HG03460 (cell line): Measurements from ENCODE around the gene SART3.

Experiments
- ATAC-seq: cut with Tn5 transposase; IDR thresholded peaks from one replicate; pipeline ENCODE4 v1.9.1; 2021; ENCODE audit not compliant: unreplicated experiment

SART3 gene, protein sequence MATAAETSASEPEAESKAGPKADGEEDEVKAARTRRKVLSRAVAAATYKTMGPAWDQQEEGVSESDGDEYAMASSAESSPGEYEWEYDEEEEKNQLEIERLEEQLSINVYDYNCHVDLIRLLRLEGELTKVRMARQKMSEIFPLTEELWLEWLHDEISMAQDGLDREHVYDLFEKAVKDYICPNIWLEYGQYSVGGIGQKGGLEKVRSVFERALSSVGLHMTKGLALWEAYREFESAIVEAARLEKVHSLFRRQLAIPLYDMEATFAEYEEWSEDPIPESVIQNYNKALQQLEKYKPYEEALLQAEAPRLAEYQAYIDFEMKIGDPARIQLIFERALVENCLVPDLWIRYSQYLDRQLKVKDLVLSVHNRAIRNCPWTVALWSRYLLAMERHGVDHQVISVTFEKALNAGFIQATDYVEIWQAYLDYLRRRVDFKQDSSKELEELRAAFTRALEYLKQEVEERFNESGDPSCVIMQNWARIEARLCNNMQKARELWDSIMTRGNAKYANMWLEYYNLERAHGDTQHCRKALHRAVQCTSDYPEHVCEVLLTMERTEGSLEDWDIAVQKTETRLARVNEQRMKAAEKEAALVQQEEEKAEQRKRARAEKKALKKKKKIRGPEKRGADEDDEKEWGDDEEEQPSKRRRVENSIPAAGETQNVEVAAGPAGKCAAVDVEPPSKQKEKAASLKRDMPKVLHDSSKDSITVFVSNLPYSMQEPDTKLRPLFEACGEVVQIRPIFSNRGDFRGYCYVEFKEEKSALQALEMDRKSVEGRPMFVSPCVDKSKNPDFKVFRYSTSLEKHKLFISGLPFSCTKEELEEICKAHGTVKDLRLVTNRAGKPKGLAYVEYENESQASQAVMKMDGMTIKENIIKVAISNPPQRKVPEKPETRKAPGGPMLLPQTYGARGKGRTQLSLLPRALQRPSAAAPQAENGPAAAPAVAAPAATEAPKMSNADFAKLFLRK

DNA sequence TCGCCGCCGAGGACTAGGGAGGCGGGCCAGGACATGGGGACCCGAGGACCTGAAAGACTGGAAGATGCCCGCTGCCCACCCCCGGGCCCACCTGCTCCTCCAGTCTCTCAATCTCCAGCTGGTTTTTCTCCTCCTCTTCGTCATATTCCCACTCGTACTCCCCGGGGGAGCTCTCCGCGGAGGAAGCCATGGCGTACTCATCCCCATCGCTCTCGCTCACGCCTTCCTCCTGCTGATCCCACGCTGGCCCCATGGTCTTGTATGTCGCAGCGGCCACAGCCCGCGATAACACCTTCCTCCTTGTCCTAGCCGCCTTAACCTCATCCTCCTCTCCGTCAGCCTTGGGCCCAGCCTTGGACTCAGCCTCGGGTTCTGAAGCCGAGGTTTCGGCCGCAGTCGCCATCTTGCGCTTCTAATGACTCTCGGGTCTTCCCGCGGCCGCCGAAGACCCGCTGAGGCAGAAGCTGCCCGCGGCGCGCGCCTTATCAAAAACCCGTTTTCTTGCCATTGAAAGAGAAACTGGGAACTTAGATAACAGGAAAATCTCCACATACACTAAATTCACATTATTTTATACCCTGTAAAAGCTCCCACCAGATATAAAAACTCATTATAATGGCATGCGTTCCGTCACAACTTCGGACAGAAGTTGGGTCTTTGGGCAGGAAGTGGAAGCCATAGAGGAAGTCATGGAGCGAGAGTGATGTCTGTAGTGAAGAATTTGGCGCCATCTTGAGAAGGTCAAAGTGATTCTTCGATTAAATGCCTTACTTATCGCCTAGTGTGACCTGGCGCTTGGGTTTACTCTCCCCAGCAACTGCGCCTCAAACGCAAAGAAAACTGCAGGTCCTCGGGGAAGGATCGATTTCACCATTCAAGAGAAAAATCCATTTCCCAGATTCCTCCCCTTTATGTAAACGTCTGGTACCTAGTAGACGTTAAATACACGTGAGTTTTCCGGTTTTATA lies at the start of gene SART3:
Gene SART3, minus strand, starts transcription at position 422 of the 968 bp plus-strand sequence. Its CDS starts 19 bp downstream, at position 403.
- ATAC-seq, result peak; percentile 39

DNA sequence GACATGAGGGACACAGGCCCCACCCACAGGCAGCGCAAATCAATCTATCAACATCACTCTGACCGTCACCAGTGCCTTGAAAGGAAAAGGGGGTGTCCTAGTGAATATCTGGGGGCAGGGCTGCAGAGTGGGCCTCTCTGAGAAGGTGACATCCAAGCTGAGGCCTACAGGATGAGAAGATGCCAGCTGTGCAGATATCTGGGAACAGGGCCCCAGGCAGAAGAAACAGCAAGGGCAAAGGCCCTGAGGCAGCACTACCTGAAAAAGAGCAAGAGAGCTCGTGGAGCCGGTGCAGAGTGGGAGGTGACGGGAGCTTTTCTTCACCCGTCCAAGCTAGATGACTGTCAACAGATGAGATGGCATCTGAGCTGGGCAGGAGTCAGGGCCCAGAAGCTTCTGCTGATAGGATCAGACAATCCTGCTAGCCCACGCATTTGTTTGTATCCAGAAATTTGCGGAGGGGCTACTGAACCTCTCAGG lies 49.4 kb upstream of the SART3 start:
- no peak for ATAC-seq

GRCh38 chr12:108609537-108610335 lies 48.8 kb upstream of the SART3 start:
- peak; percentile 44 for ATAC-seq

DNA sequence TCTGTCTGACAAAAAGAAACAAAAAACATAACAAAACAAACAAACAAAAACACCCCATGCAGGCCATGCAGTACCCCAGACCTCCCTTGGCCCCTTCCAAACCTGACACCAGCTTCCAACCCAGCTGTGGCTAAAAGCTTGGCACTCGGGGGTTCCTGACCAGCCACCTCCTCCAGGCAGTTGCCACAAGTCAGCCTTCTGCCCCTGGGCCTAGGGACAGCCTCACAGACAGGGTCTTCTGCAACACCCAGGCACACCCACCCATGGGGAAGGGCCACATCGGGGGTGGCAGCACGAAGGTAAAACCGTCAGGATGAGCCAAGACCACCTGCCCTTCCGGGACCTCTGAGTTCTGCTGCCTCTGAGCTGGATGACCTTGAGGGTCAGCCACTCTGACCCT lies 47.6 kb upstream of the SART3 start:
- ATAC-seq, result no peak

GRCh38 chr12:108607981-108608600 lies 47.1 kb upstream of the SART3 start:
- no peak for ATAC-seq

- no peak for ATAC-seq
Measured at GRCh38 chr12:108606492-108606891, 45.5 kb upstream of the SART3 start.

DNA sequence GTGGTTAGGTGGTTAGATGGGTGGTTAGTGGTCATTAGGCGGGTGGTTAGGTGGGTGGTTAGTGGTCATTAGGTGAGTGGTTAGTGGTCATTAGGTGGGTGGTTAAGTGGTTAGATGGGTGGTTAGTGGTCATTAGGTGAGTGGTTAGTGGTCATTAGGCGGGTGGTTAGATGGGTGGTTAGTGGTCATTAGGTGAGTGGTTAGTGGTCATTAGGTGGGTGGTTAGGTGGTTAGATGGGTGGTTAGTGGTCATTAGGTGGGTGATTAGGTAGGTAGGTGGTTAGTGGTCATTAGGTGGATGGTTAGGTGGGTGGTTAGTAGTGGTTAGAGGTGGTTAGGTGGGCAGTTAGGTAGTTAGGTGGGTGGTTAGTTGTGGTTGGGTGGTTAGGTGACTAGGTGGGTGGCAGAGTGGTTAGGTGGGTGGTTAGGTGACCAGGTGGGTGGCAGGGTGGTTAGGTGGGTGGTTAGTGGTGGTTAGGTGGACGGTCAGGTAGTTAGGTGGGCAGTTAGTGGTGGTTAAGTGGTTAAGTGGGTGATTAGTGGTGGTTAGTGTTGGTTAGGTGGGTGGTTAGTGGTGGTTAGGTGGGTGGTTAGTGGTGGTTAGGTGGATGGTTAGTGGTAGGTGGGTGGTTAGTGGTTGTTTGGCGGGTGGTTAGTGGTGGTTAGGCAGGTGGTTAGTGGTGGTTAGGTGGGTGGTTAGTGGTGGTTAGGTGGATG lies 44.9 kb upstream of the SART3 start:
- no peak for ATAC-seq

- no peak for ATAC-seq
Measured at GRCh38 chr12:108605000-108605689, 44.2 kb upstream of the SART3 start.

DNA sequence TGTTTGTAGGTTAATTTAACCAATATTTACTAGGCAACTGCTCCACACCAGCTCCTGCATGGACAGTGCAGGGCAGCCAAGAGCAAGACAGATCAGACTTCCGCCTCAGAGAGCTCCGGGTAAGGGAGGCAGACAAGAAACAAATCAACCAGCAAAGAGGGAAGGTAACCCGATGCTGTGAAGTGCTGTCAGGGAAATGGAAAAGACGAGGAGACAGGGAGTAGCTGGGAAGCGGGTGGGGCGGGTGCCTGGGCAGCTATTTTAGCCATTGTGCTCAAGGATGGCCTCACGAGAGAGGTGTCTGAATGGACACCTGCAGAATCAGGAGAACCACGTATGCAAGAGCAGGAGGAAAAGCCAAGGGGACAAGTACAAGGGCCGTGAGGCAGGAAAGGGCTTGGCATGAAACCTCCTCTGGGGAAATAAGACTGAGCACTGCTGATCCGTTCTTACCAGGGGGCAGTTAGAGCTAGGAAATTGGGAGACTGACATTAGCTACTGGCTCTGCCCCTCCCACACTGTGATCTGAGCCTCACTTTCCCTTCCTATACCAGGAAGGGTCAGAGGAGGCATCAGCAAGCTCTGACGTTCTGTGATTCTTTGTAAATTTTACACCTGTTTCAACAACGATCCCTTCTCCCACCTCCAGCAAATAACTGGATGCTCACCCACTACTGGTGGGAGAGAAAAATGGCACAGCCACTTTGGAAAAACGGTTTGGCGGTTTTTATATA lies 43.4 kb upstream of the SART3 start:
- no peak for ATAC-seq

DNA sequence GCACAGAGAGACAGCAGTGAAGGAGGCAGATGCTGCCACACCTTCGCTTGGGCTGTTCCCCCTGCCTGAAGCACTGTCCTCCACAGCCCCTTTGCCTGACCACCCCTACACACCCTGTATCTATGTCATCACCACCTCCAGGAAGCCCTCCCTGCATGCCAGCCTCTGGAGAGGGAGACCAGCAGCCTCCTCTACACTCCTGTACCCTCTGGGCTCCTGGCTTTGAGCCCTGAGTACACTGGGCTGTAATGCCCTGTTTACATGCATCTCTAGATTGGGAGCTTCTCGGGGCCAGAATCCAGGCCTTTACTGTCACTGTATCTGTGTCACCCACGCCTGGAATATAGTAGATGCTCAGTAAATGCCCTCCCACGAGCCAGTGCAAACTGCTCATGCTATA lies 42.8 kb upstream of the SART3 start:
- ATAC-seq, result no peak

DNA sequence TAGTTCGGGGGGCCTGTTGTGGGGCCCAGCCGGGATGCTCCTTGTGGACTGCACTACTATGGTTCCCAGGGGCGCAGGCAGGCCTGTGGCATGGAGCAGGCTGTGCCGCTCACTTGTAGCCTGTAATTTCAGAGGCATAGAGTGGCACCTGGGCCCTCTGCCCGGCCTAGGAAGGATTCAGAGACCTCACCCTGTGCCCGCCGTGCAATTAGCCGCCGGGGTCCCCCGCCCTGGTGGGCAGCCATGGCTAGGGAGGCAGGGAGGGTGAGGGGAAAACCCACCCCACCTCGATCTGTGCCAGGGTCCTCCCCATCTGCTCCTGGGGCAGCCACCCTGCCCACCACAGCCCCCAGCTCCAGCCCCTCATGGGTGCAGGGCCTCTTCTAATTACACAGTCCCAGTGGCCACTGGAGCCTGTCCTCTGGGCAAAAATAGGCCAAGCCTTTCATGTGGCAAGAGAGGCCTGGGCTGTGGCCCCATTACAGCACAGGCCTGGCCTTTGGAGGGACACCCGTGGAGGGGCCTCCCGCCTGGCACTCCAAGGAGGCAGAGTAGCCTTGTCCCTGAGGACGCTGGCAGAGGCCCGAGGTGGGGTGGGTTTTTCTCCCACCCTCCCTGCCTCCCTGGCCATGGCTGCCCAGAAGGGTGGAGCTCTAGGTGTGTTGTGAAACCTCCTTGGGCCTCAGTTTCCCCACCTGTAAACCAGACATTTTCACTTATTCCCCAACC lies 42.2 kb upstream of the SART3 start:
- ATAC-seq, result no peak

GRCh38 chr12:108602209-108602705 lies 41.3 kb upstream of the SART3 start:
- no peak for ATAC-seq

- no peak for ATAC-seq
Measured at GRCh38 chr12:108600702-108601007, 39.7 kb upstream of the SART3 start.

- ATAC-seq, result no peak
Measured at GRCh38 chr12:108599948-108600701, 39.2 kb upstream of the SART3 start.

DNA sequence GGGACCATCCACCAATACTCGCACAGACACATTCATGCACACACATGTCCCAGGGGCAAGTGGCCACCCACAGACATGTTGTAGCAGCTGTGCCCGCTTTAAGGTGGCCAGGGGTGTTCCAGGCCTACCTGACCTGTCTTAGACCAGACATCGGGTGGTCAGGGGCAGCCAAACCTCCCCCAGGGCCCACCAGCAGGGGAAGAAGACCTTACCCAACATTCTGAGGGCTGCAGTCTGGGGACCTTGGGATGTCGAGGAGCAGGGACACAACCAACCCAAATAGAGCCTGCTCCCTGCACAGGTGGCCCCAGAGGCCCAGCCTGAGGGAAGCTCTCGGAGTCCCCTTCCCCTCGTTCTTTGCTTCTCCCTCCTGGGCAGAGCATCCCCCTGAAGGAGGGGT lies 38.6 kb upstream of the SART3 start:
- ATAC-seq, result no peak
